HG02623 (cell line): ENCODE data around the gene BICRAL.
"Not testable (repeated sequence)": the region's sequence is repeated elsewhere in the genome, so short reads cannot be mapped to it uniquely, and the experiment has no call there.

ENCODE experiments used
- ATAC-seq: cut with Tn5 transposase; IDR thresholded peaks from one replicate; pipeline ENCODE4 v1.9.1; 2021; ENCODE audit warnings: moderate library complexity; ENCODE audit not compliant: unreplicated experiment

The BICRAL gene

DNA sequence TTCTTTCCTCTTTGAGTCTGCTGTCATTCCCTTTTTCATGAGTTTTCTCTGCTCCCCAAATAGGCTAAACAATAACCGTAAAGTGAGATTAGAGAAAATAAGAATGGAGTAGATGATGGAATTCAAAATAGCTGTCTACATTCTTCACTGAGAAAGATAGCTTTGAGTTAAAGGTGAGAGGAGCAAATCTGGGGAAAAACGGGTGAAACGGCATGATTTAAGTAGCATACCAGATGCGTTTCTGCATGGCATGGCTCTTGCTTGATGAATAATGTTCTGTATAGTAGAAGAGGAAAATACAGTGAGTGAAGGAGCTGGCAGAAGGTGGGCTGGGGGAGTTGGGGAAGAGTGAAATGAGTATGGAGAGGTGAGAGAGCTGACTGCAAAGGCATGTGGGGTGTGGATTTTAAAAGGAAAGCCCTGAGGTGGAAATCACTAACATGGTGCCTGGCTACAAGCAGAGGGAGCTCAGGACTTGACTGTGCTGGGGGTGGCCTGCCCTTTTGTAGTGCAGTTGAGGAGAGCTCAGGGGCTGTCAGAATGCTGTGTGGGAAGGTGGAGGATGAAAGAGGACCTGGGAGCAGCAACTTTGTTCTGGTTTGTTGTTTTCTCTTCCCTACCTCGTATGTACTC is 8.8 kb downstream of the BICRAL start:
- ATAC-seq = no peak

DNA sequence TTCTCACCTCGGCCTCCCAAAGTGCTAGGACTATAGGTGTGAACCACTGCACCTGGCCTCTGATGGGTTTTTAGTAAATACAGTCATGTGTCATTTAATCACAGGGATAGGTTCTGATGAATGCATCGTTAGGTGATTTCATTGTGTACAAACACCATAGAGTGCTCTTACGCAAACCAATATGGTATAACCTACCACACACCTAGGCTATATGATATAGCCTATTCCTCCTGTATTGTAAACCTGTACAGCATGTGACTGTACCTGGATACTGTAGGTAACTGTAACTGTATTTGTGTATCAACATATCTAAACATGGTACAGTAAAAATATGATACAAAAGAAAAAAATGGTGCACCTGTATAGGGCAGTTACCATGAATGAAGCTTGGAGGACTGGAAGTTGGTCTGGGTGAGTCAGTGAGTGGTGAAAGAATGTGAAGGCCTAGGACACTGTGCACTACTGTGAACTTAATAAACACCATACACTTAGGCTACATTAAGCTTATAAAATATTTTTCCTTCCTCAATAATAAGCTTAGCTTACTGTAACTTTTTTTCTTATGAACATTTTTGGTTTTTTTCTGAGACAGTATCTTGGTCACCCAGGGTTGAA is 10.0 kb downstream of the BICRAL start:
- no peak for ATAC-seq

DNA sequence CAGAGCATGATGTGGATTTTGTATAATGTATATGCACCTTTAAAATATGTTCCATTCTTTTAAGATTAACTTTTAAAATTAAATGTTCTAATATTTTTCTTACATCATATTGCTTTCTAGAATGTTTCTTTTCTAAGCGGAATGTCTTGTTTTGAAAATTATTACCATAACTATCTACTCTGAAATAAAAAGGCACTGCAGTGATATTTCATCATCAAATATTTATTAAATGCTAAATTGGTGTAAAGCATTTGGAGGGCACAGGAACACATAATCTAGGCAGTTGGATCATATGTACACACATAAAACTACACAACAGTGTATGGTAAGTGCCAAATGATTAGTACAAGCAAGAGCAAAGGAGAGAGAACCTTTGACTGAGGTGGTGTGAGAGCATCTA is 13.8 kb downstream of the BICRAL start:
- no peak for ATAC-seq

DNA sequence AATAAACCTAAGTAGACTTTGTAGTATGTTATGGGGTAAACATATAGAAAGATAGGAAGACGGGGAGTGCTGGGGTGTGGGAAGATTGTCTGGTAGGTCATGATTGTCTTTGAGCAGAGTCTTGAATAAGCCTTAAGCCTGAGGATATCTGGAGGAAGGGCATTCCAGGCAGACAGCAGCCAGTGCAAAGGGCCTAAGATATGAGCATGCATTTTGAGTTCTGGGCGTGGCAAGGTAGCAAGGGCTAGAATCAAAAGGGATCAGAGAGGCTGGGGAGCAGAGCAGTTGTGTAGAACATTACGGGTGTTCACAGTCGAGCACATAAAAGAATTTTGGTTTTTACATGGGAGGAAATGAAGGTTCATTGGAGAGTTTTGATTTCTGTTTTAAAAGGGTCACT is 14.3 kb downstream of the BICRAL start:
- no peak for ATAC-seq

DNA sequence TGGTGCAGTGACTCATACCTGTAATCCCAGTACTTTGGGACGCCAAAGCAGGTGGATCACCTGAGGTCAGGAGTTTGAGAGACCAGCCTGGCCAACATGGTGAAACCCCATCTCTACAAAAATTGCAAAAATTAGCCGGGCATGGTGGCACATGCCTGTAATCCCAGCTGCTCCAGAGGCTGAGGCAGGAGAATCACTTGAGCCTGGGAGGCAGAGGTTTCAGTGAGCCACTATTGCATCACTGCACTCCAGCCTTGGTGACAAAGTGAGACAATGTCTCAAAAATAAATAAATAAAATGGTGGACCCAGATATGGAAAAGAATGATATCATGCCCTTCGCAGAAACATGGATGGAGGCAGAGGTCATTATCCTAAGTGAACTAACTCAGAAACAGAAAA is 15.8 kb downstream of the BICRAL start:
- not testable (repeated sequence) for ATAC-seq

DNA sequence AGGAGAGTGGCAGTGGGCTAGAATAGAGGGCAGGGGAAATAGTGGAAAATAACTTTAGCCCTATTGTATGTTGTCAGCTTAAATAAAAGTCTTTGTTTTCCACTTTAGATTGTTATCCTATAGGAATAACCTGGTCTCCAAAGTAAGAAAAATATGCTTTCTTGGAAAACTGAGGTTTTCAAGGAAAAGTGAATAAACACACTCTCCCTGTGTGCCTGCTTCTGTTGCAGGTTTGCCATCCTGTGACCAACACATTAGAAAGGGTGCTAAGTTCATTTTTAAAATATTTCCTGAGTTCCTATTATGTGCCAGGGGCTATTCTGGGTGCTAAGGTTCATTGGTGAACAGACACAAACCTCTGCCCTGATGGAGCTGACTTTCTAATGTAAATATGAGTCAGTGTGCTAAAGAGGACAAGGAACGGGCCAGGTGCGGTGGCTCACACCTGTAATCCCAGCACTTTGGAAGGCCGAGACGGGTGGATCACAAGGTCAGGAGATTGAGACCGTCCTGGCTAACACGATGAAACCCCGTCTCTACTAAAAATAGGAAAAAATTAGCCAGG is 23.5 kb downstream of the BICRAL start:
- ATAC-seq = no peak

DNA sequence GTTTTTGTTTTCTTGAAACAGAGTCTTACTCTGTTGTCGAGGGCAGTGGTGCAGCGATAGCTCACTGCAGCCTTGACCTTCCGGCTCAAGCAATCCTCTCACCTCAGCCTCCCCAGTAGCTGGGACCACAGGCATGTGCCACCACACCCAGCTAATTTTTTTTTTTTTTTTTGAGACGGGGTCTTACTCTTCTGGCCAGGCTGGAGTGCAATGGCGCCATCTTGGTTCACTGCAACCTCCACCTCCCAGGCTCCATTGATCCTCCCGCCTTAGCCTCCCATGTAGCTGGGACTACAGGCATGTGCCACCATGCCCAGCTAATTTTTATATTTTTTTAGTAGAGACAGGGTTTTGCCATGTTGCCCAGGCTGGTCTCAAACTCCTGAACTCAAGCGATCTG is 24.5 kb downstream of the BICRAL start:
- ATAC-seq = not testable (repeated sequence)

DNA sequence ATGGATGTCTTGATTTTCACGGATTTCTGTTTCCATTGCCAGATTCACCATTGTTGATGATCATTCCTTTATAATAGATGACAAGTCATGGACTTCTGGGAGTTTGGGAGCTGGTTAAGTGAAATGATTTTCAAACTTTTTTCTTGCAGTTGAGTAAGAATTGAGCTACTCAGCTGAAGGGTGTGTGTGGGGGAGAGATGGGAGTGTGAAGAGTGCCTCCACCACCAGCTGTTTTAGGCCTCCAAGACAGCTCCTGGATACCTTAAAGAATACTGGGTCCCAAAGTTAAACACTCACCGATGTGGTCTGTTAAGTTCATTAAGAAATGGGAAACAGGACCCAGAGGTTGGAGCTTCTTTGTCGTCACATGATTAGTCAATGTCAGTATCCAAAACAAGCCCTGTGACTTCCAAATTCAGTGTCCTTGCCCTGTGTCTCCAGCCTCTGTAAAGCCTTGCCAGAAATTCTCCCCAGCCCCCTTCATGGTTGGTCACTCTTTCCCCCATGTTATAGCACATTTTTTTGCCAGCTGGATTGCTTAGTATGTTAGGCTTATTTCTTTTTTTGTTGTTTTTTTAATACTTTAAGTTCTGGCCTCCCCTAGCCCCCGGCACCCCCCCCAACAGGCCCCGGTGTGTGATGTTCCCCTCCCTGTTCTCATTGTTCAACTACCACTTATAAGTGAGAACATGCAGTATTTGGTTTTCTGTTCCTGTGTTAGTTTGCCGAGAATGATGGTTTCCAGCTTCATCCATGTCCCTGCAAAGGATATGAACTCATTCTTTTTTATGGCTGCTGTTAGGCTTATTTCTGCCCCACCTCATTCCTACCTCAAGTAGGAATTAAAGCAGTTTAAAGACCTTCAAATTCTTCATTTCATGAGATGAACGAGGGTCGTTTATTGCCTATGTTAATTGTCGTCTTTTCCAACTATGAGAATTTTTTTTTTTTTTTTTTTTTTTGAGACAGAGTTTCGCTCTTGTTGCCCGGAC is 26.9 kb downstream of the BICRAL start:
- ATAC-seq = no peak

DNA sequence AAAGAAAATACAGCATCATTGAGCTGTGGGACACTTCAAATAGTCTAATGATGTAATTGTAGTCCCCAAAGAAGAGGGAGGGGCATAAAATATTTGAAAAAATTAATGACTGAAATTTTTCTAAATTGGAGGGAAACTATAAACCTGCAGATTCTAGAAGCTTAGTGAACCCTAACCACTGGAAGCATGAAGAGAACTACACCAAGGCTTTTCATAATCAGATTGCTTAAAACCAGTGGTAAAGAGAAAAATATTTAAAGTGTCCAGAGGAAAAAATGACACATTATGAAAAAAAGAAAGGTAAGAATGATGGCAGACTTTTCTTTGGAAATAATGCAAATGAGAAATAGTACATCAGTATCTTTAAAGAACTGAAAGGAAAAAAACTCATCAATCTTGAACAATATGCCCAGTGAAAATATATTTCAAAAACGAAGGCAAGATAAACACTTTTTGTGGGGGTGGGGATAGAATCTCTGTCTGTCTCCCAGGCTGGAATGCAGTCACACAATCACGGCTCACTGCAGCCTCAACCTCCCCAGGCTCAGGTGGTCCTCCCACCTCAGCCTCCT is 31.3 kb downstream of the BICRAL start:
- no peak for ATAC-seq

DNA sequence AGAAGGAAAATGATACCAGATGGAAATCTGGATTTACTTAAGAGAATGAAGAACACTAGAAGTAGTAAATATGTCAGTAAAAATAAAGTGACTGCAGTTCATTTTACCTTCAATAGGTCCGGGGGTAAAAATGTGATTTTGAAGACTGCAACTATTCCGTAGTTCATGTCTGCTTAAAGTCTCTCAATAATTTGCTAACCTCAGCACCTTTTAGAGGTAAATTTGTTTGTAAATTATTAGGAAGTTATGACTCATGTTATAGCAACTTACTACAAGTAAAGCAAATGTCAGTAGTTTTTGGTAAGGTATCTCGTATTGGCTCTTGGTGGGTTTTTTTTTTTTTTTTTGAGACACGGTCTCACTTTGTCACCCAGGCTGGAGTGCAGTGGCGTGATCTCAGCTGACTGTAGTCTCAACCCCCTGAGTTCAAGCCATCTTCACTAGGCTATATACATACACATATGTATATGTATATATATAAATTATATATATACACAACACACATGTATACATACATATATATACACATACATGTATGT is 32.1 kb downstream of the BICRAL start:
- no peak for ATAC-seq

DNA sequence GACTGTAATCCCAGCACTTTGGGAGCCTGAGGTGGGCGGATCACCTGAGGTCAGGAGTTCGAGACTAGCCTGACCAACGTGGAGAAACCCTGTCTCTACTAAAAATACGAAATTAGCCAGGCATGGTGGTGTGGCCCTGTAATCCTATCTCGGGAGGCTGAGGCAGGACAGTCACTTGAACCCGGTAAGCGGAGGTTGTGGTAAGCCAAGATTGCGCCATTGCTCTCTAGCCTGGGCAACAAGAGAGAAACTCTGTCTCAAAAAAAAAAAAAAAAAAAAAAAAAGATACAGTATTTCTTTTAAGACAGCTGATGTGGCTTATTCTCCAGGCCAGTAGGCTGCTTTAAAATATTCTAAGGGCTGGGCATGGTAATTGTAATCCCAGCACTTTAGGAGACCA is 33.9 kb downstream of the BICRAL start:
- ATAC-seq = not testable (repeated sequence)

DNA sequence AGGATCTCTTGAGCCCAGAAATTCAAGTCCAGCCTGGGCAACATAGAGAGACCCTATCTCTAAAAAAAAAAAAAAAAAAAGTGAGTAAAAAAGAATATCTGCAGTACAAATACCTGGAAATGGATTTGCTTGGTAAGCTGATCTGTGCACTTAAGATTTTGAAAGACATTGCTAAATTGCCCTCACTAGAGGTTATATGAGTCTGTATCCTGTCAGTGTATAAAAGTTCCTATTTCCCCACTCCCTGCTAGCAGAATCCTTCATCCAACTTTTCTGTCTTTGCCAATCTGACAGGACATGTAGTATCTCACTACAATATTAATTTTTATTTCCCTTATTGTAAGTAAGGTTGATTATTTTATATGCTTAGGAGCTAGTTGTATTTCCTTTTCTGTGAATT is 36.1 kb downstream of the BICRAL start:
- ATAC-seq = no peak

DNA sequence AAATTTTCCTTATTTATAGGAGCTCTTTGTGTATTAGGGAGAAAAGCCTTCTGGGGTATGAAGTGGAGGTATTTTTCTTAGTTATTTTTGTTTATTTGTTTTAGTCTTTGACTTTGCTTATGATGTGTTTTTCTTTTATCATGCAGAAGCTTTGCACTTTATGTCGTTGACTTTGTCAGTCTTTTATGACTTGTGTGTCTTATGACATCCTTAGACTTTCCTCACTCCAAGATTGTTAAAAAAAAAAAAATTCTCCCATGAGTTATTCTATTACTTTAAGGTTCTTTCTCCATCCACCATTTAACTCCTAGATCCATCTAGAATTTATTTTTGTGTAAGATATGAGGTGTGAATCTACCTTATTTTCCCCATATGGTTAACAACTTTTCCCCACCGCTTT is 36.6 kb downstream of the BICRAL start:
- no peak for ATAC-seq

DNA sequence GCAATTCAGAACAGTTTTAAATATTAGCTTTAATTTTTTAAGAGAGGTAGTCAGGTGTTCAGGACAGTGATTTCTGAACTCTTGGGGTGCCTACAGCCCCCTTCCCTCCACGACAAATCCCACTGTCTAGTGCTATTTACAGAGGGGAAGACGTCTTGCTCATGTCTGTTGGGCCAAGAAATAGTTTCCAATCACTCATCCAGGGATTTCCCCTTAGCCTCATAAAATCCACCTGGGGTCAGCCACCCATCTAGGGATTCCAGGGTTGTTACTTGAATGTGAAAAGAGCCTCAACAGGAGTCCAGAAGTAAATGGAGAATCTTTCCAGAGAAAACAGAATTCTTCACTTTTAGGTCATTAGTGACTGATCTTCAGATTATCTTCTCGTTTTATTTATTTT is 37.0 kb downstream of the BICRAL start:
- no peak for ATAC-seq

DNA sequence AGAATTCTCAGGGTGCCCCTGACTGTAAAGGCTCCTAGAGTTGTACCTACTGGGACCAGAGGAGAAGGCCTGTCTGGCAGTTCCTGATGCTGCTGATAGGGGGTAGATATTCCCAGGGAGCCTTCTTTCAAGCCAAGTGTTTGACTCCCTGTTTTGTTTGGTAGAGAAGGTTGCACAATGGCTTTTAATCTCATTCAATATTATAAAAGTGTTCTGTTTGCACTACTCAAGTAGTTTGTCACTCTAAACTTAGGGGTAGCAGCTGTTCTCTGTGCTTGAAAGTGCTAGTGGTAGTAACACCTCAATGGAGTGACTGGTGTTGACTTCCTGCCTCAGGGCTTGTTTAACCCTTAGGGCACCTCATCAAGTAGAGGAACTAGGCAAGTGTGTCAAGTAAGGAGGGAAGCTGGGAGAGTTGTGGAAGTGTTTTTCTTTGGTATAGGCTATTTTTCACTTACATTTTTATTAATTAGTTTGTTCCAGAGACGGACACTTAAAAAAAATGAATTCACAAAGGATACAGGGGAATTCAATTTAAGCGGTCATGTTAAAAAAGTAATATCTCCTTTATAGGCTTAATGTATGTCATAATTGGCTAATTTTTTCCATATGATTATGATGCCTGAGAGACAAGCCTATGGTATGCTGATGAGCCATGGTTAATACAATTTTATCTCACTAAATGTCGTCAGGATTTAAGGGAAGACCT is 38.1 kb downstream of the BICRAL start:
- no peak for ATAC-seq

DNA sequence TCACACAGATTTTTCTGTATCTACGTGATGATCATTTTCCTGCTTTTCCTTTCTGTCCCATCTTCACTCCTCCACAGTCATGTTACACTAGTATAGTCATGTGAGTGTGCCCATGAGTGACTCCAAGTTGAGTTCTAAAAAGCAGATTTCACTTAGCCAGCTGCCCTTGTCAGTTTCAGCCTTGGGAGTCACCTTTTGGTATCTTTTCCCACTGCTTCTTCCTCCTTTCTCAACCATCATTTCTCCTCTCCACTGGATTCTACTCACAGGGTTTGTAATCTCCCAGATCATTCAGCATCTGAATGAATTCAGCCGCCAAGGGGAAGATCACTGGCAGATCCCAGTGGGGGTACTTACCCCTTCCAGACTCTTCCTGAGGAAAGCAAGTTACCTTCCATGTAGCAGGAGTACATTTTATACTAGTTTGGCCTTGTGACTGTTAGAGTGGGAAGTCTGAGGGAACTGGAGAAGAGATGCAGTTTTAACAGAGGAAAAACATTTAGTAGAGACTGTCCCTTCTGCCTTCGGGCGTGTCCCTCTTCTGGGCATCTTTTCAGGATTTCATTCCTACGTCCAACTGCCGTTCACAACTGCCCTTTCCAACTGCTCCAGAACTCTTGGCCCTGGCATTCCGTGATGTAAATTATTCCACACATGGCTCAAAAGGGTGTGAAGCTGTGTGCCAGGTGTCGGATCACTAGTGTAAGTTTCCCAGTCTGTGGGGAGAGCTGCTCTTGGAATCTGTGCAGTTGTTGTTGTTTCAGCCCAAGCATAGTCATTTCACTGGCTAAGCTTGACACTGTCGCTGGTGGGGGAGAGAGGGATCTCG is 38.9 kb downstream of the BICRAL start:
- ATAC-seq = no peak

DNA sequence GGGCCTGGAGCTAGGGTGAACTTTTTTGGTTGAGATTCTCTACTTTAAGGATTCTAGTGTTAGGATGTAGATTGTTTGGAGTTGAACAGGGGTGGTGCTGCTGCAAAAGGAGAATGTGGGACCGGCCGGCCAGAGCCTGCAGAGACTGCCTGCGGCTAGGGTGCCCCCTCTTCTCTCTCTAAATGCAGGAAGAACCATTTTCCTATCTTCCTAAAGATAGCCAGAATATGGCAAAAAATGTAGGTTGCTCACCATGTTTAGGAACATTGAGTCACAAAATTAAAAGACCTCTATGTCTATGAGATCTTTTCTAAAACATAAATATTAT is 39.5 kb downstream of the BICRAL start:
- no peak for ATAC-seq

DNA sequence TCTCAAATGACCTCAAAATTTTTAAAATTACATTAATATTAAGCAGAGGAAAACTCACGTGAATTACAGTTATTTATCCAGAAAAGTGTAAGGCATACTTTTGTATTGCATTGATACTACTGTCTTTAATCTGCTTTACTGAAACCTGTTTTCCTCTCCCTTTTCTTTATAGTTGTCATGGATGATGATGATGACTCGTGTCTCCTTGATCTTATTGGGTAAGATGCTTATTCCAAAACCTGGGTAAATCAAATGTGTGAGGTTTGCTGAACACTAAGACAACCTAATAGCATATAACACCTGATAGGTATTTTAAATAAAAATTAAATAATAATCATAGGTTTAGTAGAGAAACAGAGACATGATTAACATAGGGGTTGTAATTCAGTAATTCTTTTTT is 40.0 kb downstream of the BICRAL start:
- no peak for ATAC-seq

DNA sequence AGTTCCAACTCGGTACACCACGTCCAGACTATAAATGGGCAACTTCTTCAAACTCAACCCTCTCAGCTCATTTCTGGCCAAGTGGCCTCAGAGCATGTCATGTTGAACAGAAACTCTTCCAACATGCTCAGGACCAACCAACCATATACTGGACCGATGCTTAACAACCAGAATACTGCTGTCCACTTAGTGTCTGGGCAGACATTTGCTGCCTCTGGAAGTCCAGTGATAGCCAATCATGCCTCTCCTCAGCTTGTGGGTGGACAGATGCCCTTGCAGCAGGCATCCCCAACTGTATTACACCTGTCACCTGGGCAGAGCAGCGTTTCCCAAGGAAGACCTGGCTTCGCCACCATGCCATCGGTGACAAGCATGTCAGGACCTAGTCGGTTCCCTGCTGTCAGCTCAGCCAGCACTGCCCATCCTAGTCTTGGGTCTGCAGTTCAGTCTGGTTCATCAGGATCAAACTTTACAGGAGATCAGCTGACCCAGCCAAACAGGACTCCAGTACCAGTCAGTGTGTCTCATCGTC is 47.8 kb downstream of the BICRAL start:
- ATAC-seq = no peak
